ENCODE measurements around the gene GRIP1.

The GRIP1 gene

GRCh38 chr12:66405395-66405794, 273.5 kb downstream of the GRIP1 start:
- CTCF ChIA-PET: no interaction called here
- POLR2A ChIA-PET (ENCODE audit: low non-redundant PET): no interaction called here
- TF ChIP-seq CTCF (conservative IDR thresholded peaks at IDR 0.05; ENCODE audit: low read depth): no peak
- peak; percentile 26 for DNase-seq (ENCODE audit: low spot score)
- no peak overlapping the region for H3K27ac ChIP-seq

DNA sequence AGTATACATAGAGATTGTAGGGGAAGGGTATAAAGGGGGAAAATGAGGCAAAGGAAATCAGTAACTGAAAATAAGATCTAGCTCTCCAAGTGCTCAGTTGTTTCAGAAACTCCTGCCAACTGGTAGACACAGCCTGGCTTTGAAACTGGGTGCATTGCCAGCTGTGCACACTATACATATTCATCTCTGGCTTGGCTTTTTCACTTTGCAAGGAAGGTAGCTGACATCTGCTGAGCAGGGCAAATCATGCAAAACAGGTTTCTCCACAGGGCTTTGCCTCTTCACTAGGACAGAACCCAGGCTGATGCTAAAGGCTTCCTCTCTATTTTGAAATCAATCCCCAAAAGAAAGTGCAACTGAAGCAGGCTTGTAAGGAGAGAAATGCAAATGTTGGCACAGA, 275.1 kb downstream of the GRIP1 start:
- ChIA-PET CTCF (no interaction called here), POLR2A (ENCODE audit: low non-redundant PET) (no interaction called here)
- no peak for TF ChIP-seq CTCF (conservative IDR thresholded peaks at IDR 0.05; ENCODE audit: low read depth)
- no peak overlapping the region for H3K27ac ChIP-seq
- DNase-seq (ENCODE audit: low spot score): no peak

DNA sequence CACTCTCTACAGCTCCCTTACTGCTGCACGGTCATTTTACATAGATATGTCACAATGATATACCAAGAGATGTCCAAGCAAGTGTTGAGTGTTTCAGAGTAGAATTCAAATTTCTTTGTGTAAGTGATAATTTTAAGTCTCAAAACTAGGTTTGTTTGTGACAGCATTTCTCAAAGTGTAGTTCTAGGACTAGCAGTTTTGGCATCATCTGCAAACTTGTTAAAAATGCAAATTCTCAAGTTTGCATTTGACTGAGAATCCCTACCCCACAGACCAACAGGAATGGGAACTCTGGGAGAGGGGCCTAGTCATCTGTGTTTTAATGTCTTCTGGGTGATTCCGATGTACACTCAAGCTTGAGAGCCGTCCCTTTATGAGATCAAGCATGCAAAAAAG, 279.0 kb downstream of the GRIP1 start:
- no peak for DNase-seq (ENCODE audit: low spot score)
- ChIA-PET POLR2A (ENCODE audit: low non-redundant PET) (no interaction called here), CTCF (no interaction called here)
- H3K27ac ChIP-seq: no peak overlapping the region
- TF ChIP-seq CTCF (conservative IDR thresholded peaks at IDR 0.05; ENCODE audit: low read depth): no peak

GRCh38 chr12:66398931-66399910, 279.7 kb downstream of the GRIP1 start:
- H3K27ac ChIP-seq: no peak overlapping the region
- ChIA-PET CTCF (no interaction called here), POLR2A (ENCODE audit: low non-redundant PET) (no interaction called here)
- no peak for DNase-seq (ENCODE audit: low spot score)
- TF ChIP-seq CTCF (conservative IDR thresholded peaks at IDR 0.05; ENCODE audit: low read depth): no peak

DNA sequence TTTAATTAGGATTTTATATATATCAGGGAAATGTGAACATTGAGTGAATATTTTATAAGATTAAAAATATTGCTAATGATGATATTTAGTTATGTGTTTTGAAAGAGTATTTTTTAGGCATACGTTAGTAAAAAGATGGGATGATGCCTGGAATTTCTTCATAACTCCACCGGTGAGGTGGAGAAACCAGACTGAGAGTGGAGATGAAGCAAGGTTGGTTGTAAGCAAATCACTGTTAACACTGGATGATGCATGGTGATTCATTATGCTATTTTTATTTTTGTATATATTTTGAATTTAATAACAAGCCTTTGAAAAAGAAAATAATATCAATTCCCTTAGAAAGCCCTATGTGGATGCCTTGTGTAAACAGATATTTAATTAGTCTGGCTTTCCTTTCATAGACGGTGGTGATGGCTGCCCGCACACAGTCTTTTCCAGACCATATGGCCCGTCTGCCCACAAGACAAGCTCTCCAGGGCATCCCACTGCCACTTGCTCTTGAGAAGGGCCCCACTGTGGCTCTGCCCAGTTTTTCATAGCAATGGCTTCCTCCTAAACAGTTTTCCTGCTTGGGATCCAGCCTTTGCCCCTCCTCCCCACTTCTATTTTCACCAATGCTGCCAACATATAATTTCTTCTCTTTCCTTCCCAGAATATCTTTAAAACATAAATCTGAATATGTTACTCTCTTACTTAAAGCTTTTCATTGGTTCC, 281.1 kb downstream of the GRIP1 start:
- DNase-seq (ENCODE audit: low spot score): no peak
- H3K27ac ChIP-seq: no peak overlapping the region
- CTCF ChIA-PET: no interaction called here
- POLR2A ChIA-PET (ENCODE audit: low non-redundant PET): no interaction called here
- no peak for TF ChIP-seq CTCF (conservative IDR thresholded peaks at IDR 0.05; ENCODE audit: low read depth)

DNA sequence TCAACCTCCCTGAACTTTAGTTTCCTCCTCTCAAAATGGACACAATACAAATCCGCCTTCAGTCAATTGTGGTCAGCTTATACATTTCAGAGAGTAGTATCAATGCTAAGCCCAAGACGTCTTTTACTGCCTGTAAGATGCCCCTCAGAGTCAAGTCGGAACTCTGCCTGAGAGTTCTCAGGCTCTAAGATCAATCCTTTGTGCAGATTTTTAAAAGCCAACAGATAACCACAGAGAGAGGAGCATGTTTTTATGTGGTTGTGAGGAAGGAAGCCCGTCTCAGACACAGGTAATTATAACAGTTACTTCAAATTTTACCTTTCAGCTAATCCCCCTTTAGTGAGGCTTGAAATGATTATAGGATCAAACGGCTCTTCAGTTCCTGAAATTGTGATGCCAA, 285.0 kb downstream of the GRIP1 start:
- ChIA-PET POLR2A (ENCODE audit: low non-redundant PET) (no interaction called here), CTCF (no interaction called here)
- no peak overlapping the region for H3K27ac ChIP-seq
- no peak for DNase-seq (ENCODE audit: low spot score)
- no peak for TF ChIP-seq CTCF (conservative IDR thresholded peaks at IDR 0.05; ENCODE audit: low read depth)

Data from RWPE1 (cell line).